ENCODE data around the gene SLC17A6.

DNA sequence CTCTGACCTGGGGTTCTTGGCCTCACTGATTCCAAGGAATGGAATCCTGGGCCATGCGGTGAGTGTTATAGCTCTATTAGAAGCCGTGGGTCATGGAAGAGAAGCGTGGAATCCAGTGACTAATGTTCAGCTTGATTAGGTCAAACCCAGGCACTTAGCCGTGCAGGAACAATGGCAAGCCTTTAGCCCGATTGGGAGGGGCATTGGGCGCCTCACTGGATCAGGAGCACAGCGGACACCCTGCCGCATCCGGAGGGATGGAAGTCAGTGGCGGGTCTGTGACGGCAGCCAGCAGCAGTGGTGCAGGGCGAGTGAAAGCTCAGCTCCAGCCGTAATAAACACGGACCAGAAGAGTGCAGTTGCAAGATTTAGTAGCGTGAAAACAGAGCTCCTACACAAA is 20.5 kb upstream of the SLC17A6 start:
- TF ChIP-seq, protein P1, sequence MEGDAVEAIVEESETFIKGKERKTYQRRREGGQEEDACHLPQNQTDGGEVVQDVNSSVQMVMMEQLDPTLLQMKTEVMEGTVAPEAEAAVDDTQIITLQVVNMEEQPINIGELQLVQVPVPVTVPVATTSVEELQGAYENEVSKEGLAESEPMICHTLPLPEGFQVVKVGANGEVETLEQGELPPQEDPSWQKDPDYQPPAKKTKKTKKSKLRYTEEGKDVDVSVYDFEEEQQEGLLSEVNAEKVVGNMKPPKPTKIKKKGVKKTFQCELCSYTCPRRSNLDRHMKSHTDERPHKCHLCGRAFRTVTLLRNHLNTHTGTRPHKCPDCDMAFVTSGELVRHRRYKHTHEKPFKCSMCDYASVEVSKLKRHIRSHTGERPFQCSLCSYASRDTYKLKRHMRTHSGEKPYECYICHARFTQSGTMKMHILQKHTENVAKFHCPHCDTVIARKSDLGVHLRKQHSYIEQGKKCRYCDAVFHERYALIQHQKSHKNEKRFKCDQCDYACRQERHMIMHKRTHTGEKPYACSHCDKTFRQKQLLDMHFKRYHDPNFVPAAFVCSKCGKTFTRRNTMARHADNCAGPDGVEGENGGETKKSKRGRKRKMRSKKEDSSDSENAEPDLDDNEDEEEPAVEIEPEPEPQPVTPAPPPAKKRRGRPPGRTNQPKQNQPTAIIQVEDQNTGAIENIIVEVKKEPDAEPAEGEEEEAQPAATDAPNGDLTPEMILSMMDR (IDR thresholded peaks at IDR 0.05; ENCODE audit: low read length): no peak
- TF ChIP-seq EZH2phosphoT487 (IDR thresholded peaks at IDR 0.05; ENCODE audit: low read length): no peak

All from MM.1S (cell line).